HCT116 (cell line): ENCODE results near the gene GARNL3. TPM values are rescaled to one million over a fixed set of nuclear protein-coding genes. Genes with fewer than 3 reads are reported as not detected.

ENCODE experiments used
- ATAC-seq: fragments of 200-7000 bp; cut with Tn5 transposase; 2 replicates; pipeline ENCODE4 v1.9.1; 2020; ENCODE audit warnings: mild to moderate bottlenecking, moderate library complexity
- BruUV-seq: library from RNA; stranded (reverse); fragments of 400-500 nt; replicated peaks from 2 replicates; lab custom pipeline; 2021; lab: Mats Ljungman, UMichigan
- CTCF ChIA-PET: fragments of 300-600 bp; sonication (Branson Sonifier 250); formaldehyde crosslinking; loops from one replicate; lab custom pipeline; 2021; ENCODE audit warnings: antibody characterized with exemption; lab: Charles Lee
- POLR2A ChIA-PET: fragments of 300-600, 350-600 bp; sonication (Branson Sonifier 250); formaldehyde crosslinking; loops from one replicate; lab custom pipeline; 2021; ENCODE audit warnings: antibody characterized with exemption; lab: Charles Lee
- RAD21 ChIA-PET, 2 experiments: fragments of 300-600 bp; sonication (Branson Sonifier 250); formaldehyde crosslinking; loops; one replicate each; lab custom pipeline; 2023; ENCODE audit warnings: low total read pairs in 2 of 2; ENCODE audit not compliant: uncharacterized antibody in 2 of 2, unreplicated experiment in 2 of 2, low non-redundant PET in 1 of 2; lab: Charles Lee
- DNase-seq: peaks from one replicate; pipeline ENCODE4 v3.0.0-alpha.2; 2010; ENCODE audit warnings: low read depth, low spot score
- H2AFZ ChIP-seq: fragments of 200-600 bp; shearing (Covaris generic), sonication (generic); 2 replicates; pipeline ENCODE4 v1.6.1; 2017; ENCODE audit warnings: low read depth, mixed run types, mixed read lengths, antibody characterized with exemption, low read length; ENCODE audit not compliant: poor library complexity, severe bottlenecking
- H3K27ac ChIP-seq: 2 replicates; pipeline ENCODE4 v1.5.1; 2012; ENCODE audit warnings: low read depth, low read length
- H3K27me3 ChIP-seq: fragments of 200-600 bp; sonication (generic); 2 replicates; pipeline ENCODE4 v1.6.1; 2016; ENCODE audit warnings: mixed run types, low read length, mixed read lengths; ENCODE audit not compliant: insufficient read depth
- H3K36me3 ChIP-seq, 2 experiments: fragments of 200-500 bp in 1 of 2; fragments of 200-600 bp in 1 of 2; sonication (Bioruptor generic) in 1 of 2; sonication (generic) in 1 of 2; 2 replicates each; pipeline versions ENCODE4 v1.5.1 to v1.6.1; 2014 to 2016; ENCODE audit warnings: low read length in 2 of 2, inconsistent platforms in 1 of 2, mixed read lengths in 1 of 2, mixed run types in 1 of 2; ENCODE audit not compliant: insufficient read depth in 2 of 2, control insufficient read depth in 1 of 2
- H3K4me1 ChIP-seq, 2 experiments: fragments of 200-600 bp in 1 of 2; sonication (generic) in 1 of 2; 2 replicates each; pipeline versions ENCODE4 v1.5.1 to v1.6.1; 2012 to 2017; ENCODE audit warnings: low read length in 2 of 2, inconsistent platforms in 1 of 2, mild to moderate bottlenecking in 1 of 2, mixed read lengths in 1 of 2, mixed run types in 1 of 2, moderate library complexity in 1 of 2; ENCODE audit not compliant: insufficient read depth in 2 of 2, control insufficient read depth in 1 of 2
- H3K4me2 ChIP-seq: fragments of 200-600 bp; sonication (generic); 2 replicates; pipeline ENCODE4 v1.6.1; 2017; ENCODE audit warnings: mixed run types, low read length, mixed read lengths
- H3K4me3 ChIP-seq, 2 experiments: fragments of 200-600 bp in 1 of 2; sonication (generic) in 1 of 2; replicated peaks in 1 of 2; 2 replicates each; pipeline ENCODE4 v1.5.1; 2011 to 2016; ENCODE audit warnings: low read length in 2 of 2, control low read depth in 1 of 2, low read depth in 1 of 2, mild to moderate bottlenecking in 1 of 2, mixed read lengths in 1 of 2, mixed run types in 1 of 2
- H3K79me2 ChIP-seq: fragments of 200-600 bp; sonication (generic); 2 replicates; pipeline ENCODE4 v1.6.1; 2017; ENCODE audit warnings: mild to moderate bottlenecking, mixed run types, low read length, moderate library complexity, mixed read lengths; ENCODE audit not compliant: insufficient read depth
- H3K9ac ChIP-seq: fragments of 200-600 bp; sonication (generic); 2 replicates; pipeline ENCODE4 v1.6.1; 2016; ENCODE audit warnings: low read length, mixed read lengths
- H3K9me2 ChIP-seq: fragments of 200-600 bp; sonication (generic), shearing (Covaris generic); 2 replicates; pipeline ENCODE4 v1.6.1; 2017; ENCODE audit warnings: mixed run types, mild to moderate bottlenecking, moderate library complexity; ENCODE audit not compliant: insufficient read depth
- H3K9me3 ChIP-seq, 2 experiments: fragments of 200-500 bp in 1 of 2; fragments of 200-600 bp in 1 of 2; sonication (Bioruptor generic) in 1 of 2; sonication (generic) in 1 of 2; 2 replicates each; pipeline ENCODE4 v1.6.1; 2014 to 2017; ENCODE audit warnings: low read length in 2 of 2, mixed read lengths in 2 of 2, inconsistent platforms in 1 of 2, low read depth in 1 of 2, mild to moderate bottlenecking in 1 of 2, mixed run types in 1 of 2, moderate library complexity in 1 of 2; ENCODE audit not compliant: control insufficient read depth in 1 of 2, insufficient read depth in 1 of 2
- H4K20me1 ChIP-seq: fragments of 200-600 bp; sonication (generic), shearing (Covaris generic); 2 replicates; pipeline ENCODE4 v1.6.1; 2017; ENCODE audit warnings: mixed run types, mild to moderate bottlenecking, moderate library complexity; ENCODE audit not compliant: insufficient read depth
- CTCF ChIP-seq, 3 experiments: fragments of 200-600 bp in 1 of 3; sonication (generic) in 1 of 3; IDR thresholded peaks in 2 of 3; conservative IDR thresholded peaks in 1 of 3; 2 replicates each; pipeline ENCODE4 v1.5.1; 2012 to 2017; ENCODE audit warnings: low read depth in 2 of 3, low read length in 2 of 3, antibody characterized with exemption in 1 of 3, borderline replicate concordance in 1 of 3, control low read depth in 1 of 3, mild to moderate bottlenecking in 1 of 3, mixed read lengths in 1 of 3, mixed run types in 1 of 3, moderate library complexity in 1 of 3; ENCODE audit not compliant: insufficient read depth in 1 of 3
- EZH2 ChIP-seq: fragments of 200-600 bp; sonication (generic); IDR thresholded peaks from 2 replicates; pipeline ENCODE4 v1.6.1; 2017; ENCODE audit warnings: antibody characterized with exemption, mixed run types
- JUND ChIP-seq: IDR thresholded peaks from 2 replicates; pipeline ENCODE4 v1.6.1; 2012
- MAX ChIP-seq: IDR thresholded peaks from 2 replicates; pipeline ENCODE4 v1.6.1; 2012
- SIN3A ChIP-seq: IDR thresholded peaks from 2 replicates; pipeline ENCODE4 v1.6.1; 2012; ENCODE audit warnings: low read depth
- intact Hi-C: fragments of 100-400 bp; cut with micrococcal nuclease; formaldehyde crosslinking; loops from 2 replicates; pipeline ENCODE4 v1.10.0; 2022
- total RNA-seq: library from RNA; stranded (reverse); gene quantifications from one replicate; pipeline ENCODE4 v1.2.1, GENCODE V29; 2021; ENCODE audit not compliant: unreplicated experiment

GARNL3 gene
- total RNA-seq, 1 experiment from 2014 or later: 8.8 TPM

GRCh38 chr9:127384016-127384730 is 119.6 kb downstream of the GARNL3 start:
- Histone ChIP-seq H3K9ac (no peak overlapping the region), H3K27ac (no peak overlapping the region), H2AFZ (no peak overlapping the region), H3K36me3 (no peaks in the 10 kb centered on the region), H3K4me3 (no peak overlapping the region), H3K9me2 (no peaks in the 10 kb centered on the region), H3K79me2 (no peaks in the 10 kb centered on the region), H3K4me2 (no peak overlapping the region), H4K20me1 (no peaks in the 10 kb centered on the region), H3K4me1 (peaks cover 20% of the 10 kb centered on the region in 2 experiments), H3K9me3 (peaks cover 2 to 4% of the 10 kb centered on the region in 2 experiments; a peak in 2 of 4 replicates), H3K27me3 (peaks cover 44% of the 10 kb centered on the region)
- intact Hi-C loops: no loop called here
- DNase-seq (no peak), ATAC-seq (no peak)
- ChIA-PET RAD21 (no interaction called here), POLR2A (no interaction called here), CTCF (no interaction called here)
- TF ChIP-seq JUND: no peak
- TF ChIP-seq MAX: no peak
- BruUV-seq: no TSS peak

- Histone ChIP-seq H3K9ac (no peak overlapping the region), H3K9me3 (no peaks in the 10 kb centered on the region), H4K20me1 (no peaks in the 10 kb centered on the region), H3K4me3 (no peak overlapping the region), H3K4me1 (peaks cover 27% of the 10 kb centered on the region in 2 experiments), H3K79me2 (no peaks in the 10 kb centered on the region), H3K9me2 (no peaks in the 10 kb centered on the region), H2AFZ (no peak overlapping the region), H3K27ac (no peak overlapping the region), H3K4me2 (no peak overlapping the region), H3K27me3 (peaks cover 44% of the 10 kb centered on the region), H3K36me3 (no peaks in the 10 kb centered on the region)
- ATAC-seq (no peak), DNase-seq (no peak)
- RAD21 ChIA-PET: no interaction called here
- TF ChIP-seq EZH2 (no peak), CTCF (IDR thresholded peaks at IDR 0.05 in 2 of 3, conservative IDR thresholded peaks at IDR 0.05 in 1 of 3; ENCODE audit: borderline replicate concordance in 1 of 3, insufficient read depth in 1 of 3, low read depth in 2 of 3, low read length in 2 of 3) (peak in 2 of 3 experiments; percentile 39 to 42; a peak in 3 of 6 replicates), SIN3A (no peak)
- intact Hi-C loops: no loop called here
- CTCF ChIA-PET: no interaction called here
- BruUV-seq: no TSS peak
- POLR2A ChIA-PET: no interaction called here
Measured at GRCh38 chr9:127384901-127385300, 120.3 kb downstream of the GARNL3 start.
